ENCODE data around the gene PTTG1IP. TPM values are rescaled to one million over a fixed set of nuclear protein-coding genes. Genes with fewer than 3 reads are reported as not detected.

The PTTG1IP gene
- total and polyA plus RNA-seq, 2 of the 13 experiments (the other 11 are each of a cell fraction or from before 2014, with no cell fraction given): 161 to 700 TPM

DNA sequence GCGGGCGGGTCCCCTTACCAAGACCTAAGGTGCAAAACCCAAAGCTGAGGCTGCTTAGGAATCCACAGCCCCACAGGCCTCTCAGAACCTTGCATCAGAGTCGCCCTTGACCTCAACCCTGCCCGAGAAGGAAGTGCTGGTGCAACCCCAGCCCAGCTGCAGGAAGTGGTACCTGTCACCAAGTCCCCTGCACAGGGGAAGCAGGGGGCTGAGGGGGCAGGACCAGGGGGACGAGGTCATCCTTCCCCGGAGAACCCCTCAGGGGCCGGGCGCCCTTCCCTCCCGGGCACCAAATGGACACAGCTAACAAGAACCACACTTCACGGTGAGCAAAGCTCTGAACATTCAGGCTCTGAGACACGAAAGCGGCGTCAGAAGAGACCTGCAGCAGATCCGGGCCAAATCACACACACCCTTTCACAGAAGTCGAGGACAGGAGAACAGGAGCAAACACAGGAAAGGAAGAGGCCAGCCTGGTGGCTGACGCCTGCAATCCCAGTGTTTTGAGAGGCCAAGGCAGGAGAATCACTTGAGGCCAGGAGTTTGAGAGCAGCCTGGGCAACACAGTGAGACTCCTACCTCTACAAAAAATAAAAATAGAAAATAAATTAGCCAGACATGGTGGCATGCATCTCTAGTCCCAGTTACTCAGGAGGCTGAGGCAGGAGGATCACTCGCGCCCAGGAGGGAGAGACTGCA is 40.8 kb upstream of the PTTG1IP start (continued):
- TF ChIP-seq ARNTL (CRISPR knock-in tag; IDR thresholded peaks at IDR 0.05): peak; percentile 43; the same call in 1 of the 2 replicates
- TF ChIP-seq ZNF160 (CRISPR knock-in tag; IDR thresholded peaks at IDR 0.05): no peak
- TF ChIP-seq CEBPB (IDR thresholded peaks at IDR 0.05; ENCODE audit: borderline replicate concordance, low read depth, low read length): peak; percentile 92
- TF ChIP-seq RFXAP (CRISPR knock-in tag; IDR thresholded peaks at IDR 0.05; ENCODE audit: borderline replicate concordance): no peak
- no peak for TF ChIP-seq HNRNPH1 (optimal IDR thresholded peaks at IDR 0.05; ENCODE audit: low read depth, low read length)
- 0 out of 2 replicates have a peak, but pooled peaks have one; percentile 31 for TF ChIP-seq RCOR2 (CRISPR knock-in tag; IDR thresholded peaks at IDR 0.05)
- TF ChIP-seq TCF7L2 (IDR thresholded peaks at IDR 0.05; ENCODE audit: low read depth, low read length): no peak
- 0 out of 2 replicates have a peak, but pooled peaks have one; percentile 11 for TF ChIP-seq ZNF343 (CRISPR knock-in tag; IDR thresholded peaks at IDR 0.05)
- no peak for TF ChIP-seq CCDC6 (CRISPR knock-in tag; IDR thresholded peaks at IDR 0.05)
- TF ChIP-seq, protein P1, sequence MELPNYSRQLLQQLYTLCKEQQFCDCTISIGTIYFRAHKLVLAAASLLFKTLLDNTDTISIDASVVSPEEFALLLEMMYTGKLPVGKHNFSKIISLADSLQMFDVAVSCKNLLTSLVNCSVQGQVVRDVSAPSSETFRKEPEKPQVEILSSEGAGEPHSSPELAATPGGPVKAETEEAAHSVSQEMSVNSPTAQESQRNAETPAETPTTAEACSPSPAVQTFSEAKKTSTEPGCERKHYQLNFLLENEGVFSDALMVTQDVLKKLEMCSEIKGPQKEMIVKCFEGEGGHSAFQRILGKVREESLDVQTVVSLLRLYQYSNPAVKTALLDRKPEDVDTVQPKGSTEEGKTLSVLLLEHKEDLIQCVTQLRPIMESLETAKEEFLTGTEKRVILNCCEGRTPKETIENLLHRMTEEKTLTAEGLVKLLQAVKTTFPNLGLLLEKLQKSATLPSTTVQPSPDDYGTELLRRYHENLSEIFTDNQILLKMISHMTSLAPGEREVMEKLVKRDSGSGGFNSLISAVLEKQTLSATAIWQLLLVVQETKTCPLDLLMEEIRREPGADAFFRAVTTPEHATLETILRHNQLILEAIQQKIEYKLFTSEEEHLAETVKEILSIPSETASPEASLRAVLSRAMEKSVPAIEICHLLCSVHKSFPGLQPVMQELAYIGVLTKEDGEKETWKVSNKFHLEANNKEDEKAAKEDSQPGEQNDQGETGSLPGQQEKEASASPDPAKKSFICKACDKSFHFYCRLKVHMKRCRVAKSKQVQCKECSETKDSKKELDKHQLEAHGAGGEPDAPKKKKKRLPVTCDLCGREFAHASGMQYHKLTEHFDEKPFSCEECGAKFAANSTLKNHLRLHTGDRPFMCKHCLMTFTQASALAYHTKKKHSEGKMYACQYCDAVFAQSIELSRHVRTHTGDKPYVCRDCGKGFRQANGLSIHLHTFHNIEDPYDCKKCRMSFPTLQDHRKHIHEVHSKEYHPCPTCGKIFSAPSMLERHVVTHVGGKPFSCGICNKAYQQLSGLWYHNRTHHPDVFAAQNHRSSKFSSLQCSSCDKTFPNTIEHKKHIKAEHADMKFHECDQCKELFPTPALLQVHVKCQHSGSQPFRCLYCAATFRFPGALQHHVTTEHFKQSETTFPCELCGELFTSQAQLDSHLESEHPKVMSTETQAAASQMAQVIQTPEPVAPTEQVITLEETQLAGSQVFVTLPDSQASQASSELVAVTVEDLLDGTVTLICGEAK (IDR thresholded peaks at IDR 0.05): peak; percentile 33; the same call in 1 of the 2 replicates
- TF ChIP-seq, protein P1 (CRISPR knock-in tag; IDR thresholded peaks at IDR 0.05): peak; percentile 28; the same call in 1 of the 2 replicates
- TF ChIP-seq ZNF513 (CRISPR knock-in tag; conservative IDR thresholded peaks at IDR 0.05): no peak
- peak; percentile 73; the same call in 1 of the 2 replicates for TF ChIP-seq PHF21A (CRISPR knock-in tag; IDR thresholded peaks at IDR 0.05)
- peak; percentile 59 for TF ChIP-seq HNF4G (IDR thresholded peaks at IDR 0.05; ENCODE audit: borderline replicate concordance, low read depth, low read length)
- peak; percentile 84; the same call in 1 of the 2 replicates for TF ChIP-seq HNF4G (CRISPR knock-in tag; IDR thresholded peaks at IDR 0.05; ENCODE audit: borderline replicate concordance, low read depth)

All from HepG2 (cell line).